ENCODE measurements around the gene RBPJ. TPM values are rescaled to one million over a fixed set of nuclear protein-coding genes. Genes with fewer than 3 reads are reported as not detected.

The RBPJ gene
- total RNA-seq, 2 donors from 2014 or later = 71.1 to 78.0 TPM

GRCh38 chr4:26296021-26296420 lies 24.8 kb upstream of the RBPJ start:
- Mint-ChIP-seq H3K4me3 (no peak overlapping the region), H3K36me3 (ENCODE audit: low read depth) (no peaks in the 10 kb centered on the region), H3K4me1 (peaks cover 28% of the 10 kb centered on the region), H3K27me3 (ENCODE audit: insufficient read depth) (no peaks in the 10 kb centered on the region), H3K9me3 (peaks cover 1% of the 10 kb centered on the region), H3K27ac (no peak overlapping the region)
- Histone ChIP-seq H3K27ac (ENCODE audit: low read depth, low read length) (no peak overlapping the region), H3K36me3 (ENCODE audit: control insufficient read depth, insufficient read depth, low read length) (no peaks in the 10 kb centered on the region), H3K4me1 (ENCODE audit: control insufficient read depth, insufficient read depth, low read length) (no peaks in the 10 kb centered on the region), H3K9me3 (ENCODE audit: control insufficient read depth, low read length) (no peaks in the 10 kb centered on the region), H3K4me3 (ENCODE audit: low read length) (no peak overlapping the region), H3K27me3 (ENCODE audit: control insufficient read depth, insufficient read depth, low read length, poor library complexity, severe bottlenecking) (no peaks in the 10 kb centered on the region), H3K9ac (ENCODE audit: extremely low read depth, low read length, poor library complexity, severe bottlenecking) (no peak overlapping the region)
- TF ChIP-seq, protein P1, sequence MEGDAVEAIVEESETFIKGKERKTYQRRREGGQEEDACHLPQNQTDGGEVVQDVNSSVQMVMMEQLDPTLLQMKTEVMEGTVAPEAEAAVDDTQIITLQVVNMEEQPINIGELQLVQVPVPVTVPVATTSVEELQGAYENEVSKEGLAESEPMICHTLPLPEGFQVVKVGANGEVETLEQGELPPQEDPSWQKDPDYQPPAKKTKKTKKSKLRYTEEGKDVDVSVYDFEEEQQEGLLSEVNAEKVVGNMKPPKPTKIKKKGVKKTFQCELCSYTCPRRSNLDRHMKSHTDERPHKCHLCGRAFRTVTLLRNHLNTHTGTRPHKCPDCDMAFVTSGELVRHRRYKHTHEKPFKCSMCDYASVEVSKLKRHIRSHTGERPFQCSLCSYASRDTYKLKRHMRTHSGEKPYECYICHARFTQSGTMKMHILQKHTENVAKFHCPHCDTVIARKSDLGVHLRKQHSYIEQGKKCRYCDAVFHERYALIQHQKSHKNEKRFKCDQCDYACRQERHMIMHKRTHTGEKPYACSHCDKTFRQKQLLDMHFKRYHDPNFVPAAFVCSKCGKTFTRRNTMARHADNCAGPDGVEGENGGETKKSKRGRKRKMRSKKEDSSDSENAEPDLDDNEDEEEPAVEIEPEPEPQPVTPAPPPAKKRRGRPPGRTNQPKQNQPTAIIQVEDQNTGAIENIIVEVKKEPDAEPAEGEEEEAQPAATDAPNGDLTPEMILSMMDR (conservative IDR thresholded peaks at IDR 0.05) = no peak
- whole genome bisulfite sequencing, 2 experiments (ENCODE audit: insufficient coverage in 1 of 2, insufficient read length in 1 of 2) = 93 to 100% methylated on average over 1 to 2 of the region's 2 CpGs
- no peak for DNase-seq

DNA sequence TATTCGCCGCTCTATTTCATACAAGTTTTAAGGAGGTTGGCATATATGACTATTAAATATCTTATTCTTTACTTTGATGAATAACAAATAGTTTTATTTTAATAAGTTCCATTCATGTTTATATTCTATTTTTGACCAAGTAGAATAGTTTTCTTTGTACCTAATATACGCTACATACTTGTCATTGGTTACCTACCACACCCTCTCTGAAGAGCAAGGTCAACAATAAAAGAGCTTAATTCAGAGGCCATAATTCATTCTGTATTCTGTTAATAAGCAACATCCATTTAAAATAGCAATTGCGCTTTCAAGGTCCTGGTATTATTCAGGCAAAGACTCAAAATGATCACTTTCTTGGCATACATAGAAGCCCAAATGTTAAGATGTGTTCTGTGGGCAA lies 24.3 kb upstream of the RBPJ start:
- no peak for DNase-seq
- Histone ChIP-seq H3K27ac (ENCODE audit: low read depth, low read length) (no peak overlapping the region), H3K9ac (ENCODE audit: extremely low read depth, low read length, poor library complexity, severe bottlenecking) (no peak overlapping the region), H3K9me3 (ENCODE audit: control insufficient read depth, low read length) (no peaks in the 10 kb centered on the region), H3K4me1 (ENCODE audit: control insufficient read depth, insufficient read depth, low read length) (no peaks in the 10 kb centered on the region), H3K36me3 (ENCODE audit: control insufficient read depth, insufficient read depth, low read length) (no peaks in the 10 kb centered on the region), H3K4me3 (ENCODE audit: low read length) (no peak overlapping the region), H3K27me3 (ENCODE audit: control insufficient read depth, insufficient read depth, low read length, poor library complexity, severe bottlenecking) (no peaks in the 10 kb centered on the region)
- Mint-ChIP-seq H3K4me3 (no peak overlapping the region), H3K27ac (no peak overlapping the region), H3K4me1 (peaks cover 28% of the 10 kb centered on the region), H3K9me3 (peaks cover 1% of the 10 kb centered on the region), H3K27me3 (ENCODE audit: insufficient read depth) (no peaks in the 10 kb centered on the region), H3K36me3 (ENCODE audit: low read depth) (no peaks in the 10 kb centered on the region)
- WGBS, 2 experiments (ENCODE audit: insufficient coverage in 1 of 2, insufficient read length in 1 of 2) = 80 to 96% methylated on average over 1 to 2 of the region's 4 CpGs
- TF ChIP-seq, protein P1 (conservative IDR thresholded peaks at IDR 0.05) = no peak

GRCh38 chr4:26297219-26297618 lies 23.6 kb upstream of the RBPJ start:
- no peak overlapping the region for H3K9ac ChIP-seq (ENCODE audit: extremely low read depth, low read length, poor library complexity, severe bottlenecking)
- no peaks in the 10 kb centered on the region for H3K27me3 ChIP-seq (ENCODE audit: control insufficient read depth, insufficient read depth, low read length, poor library complexity, severe bottlenecking)
- TF ChIP-seq, protein P1 (conservative IDR thresholded peaks at IDR 0.05) = no peak
- H3K27ac ChIP-seq (ENCODE audit: low read depth, low read length) = no peak overlapping the region
- Mint-ChIP-seq H3K36me3 (ENCODE audit: low read depth) (no peaks in the 10 kb centered on the region), H3K27ac (no peak overlapping the region), H3K4me1 (peaks cover 28% of the 10 kb centered on the region), H3K27me3 (ENCODE audit: insufficient read depth) (no peaks in the 10 kb centered on the region), H3K4me3 (no peak overlapping the region), H3K9me3 (peaks cover 1% of the 10 kb centered on the region)
- H3K36me3 ChIP-seq (ENCODE audit: control insufficient read depth, insufficient read depth, low read length) = no peaks in the 10 kb centered on the region
- WGBS, 2 experiments (ENCODE audit: insufficient coverage in 1 of 2, insufficient read length in 1 of 2) = 91 to 93% methylated on average over 4 to 7 of the region's 7 CpGs
- H3K4me3 ChIP-seq (ENCODE audit: low read length) = no peak overlapping the region
- H3K9me3 ChIP-seq (ENCODE audit: control insufficient read depth, low read length) = no peaks in the 10 kb centered on the region
- H3K4me1 ChIP-seq (ENCODE audit: control insufficient read depth, insufficient read depth, low read length) = no peaks in the 10 kb centered on the region
- DNase-seq = no peak

All from endodermal cell (in vitro differentiated cells).